ENCODE measurements around the gene CAPZB.

GRCh38 chr1:19340387-19340937 is 144.9 kb downstream of the CAPZB start:
- TF ChIP-seq, protein P1, sequence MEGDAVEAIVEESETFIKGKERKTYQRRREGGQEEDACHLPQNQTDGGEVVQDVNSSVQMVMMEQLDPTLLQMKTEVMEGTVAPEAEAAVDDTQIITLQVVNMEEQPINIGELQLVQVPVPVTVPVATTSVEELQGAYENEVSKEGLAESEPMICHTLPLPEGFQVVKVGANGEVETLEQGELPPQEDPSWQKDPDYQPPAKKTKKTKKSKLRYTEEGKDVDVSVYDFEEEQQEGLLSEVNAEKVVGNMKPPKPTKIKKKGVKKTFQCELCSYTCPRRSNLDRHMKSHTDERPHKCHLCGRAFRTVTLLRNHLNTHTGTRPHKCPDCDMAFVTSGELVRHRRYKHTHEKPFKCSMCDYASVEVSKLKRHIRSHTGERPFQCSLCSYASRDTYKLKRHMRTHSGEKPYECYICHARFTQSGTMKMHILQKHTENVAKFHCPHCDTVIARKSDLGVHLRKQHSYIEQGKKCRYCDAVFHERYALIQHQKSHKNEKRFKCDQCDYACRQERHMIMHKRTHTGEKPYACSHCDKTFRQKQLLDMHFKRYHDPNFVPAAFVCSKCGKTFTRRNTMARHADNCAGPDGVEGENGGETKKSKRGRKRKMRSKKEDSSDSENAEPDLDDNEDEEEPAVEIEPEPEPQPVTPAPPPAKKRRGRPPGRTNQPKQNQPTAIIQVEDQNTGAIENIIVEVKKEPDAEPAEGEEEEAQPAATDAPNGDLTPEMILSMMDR (IDR thresholded peaks at IDR 0.05): no peak
- no peak for TF ChIP-seq POLR2A (IDR thresholded peaks at IDR 0.05)

Data from transverse colon (tissue), 3 donors.